HEK293 (cell line): Measurements from ENCODE around the gene PACRG.

Source experiments
- REPIN1 ChIP-seq: fragments of 450-650 bp; formaldehyde crosslinking; IDR thresholded peaks from 2 replicates; pipeline ENCODE4 v1.5.1; 2017; ENCODE audit warnings: missing biosample characterization, missing genetic modification characterization, low read depth
- WT1 ChIP-seq: fragments of 450-650 bp; formaldehyde crosslinking; IDR thresholded peaks from 2 replicates; pipeline ENCODE4 v1.5.1; 2016; ENCODE audit warnings: missing biosample characterization, missing genetic modification characterization
- YY1 ChIP-seq: fragments of 450-650 bp; formaldehyde crosslinking; IDR thresholded peaks from 2 replicates; pipeline ENCODE4 v1.5.1; 2018; ENCODE audit warnings: missing biosample characterization, missing genetic modification characterization
- ZNF664 ChIP-seq: fragments of 450-650 bp; formaldehyde crosslinking; IDR thresholded peaks from 2 replicates; pipeline ENCODE4 v1.5.1; 2016; ENCODE audit warnings: missing biosample characterization, missing genetic modification characterization
- TF ChIP-seq, protein P1 (sequence below): fragments of 450-650 bp; formaldehyde crosslinking; IDR thresholded peaks from 2 replicates; pipeline ENCODE4 v1.5.1; 2016; ENCODE audit warnings: missing biosample characterization, missing genetic modification characterization

DNA sequence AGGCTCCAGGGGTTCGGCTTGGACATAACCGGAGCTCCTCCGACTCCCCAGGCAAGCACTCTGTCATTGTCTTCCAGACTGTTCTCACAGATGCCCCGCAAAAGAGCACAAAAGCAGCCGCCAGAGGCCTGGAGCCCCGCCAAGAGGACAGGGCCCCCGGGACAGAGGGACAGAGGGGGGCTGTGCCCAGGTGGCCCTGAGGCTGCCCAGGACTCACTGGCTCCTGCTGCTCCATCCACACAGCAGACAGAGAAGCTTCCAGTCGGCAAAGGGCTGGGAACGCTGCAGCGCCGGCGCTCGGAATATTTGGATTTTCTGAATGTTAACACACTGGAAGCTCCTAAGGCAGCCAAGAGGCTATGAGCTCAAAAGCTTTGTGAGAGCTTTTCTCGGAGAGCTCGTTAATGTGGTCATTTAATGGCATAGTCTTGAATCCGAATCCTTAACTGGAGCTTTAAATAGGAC, 618.8 kb downstream of the PACRG start:
- TF ChIP-seq, protein P1, sequence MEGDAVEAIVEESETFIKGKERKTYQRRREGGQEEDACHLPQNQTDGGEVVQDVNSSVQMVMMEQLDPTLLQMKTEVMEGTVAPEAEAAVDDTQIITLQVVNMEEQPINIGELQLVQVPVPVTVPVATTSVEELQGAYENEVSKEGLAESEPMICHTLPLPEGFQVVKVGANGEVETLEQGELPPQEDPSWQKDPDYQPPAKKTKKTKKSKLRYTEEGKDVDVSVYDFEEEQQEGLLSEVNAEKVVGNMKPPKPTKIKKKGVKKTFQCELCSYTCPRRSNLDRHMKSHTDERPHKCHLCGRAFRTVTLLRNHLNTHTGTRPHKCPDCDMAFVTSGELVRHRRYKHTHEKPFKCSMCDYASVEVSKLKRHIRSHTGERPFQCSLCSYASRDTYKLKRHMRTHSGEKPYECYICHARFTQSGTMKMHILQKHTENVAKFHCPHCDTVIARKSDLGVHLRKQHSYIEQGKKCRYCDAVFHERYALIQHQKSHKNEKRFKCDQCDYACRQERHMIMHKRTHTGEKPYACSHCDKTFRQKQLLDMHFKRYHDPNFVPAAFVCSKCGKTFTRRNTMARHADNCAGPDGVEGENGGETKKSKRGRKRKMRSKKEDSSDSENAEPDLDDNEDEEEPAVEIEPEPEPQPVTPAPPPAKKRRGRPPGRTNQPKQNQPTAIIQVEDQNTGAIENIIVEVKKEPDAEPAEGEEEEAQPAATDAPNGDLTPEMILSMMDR (tag by site-specific recombination), result no peak
- TF ChIP-seq WT1 (no peak), ZNF664 (tag by site-specific recombination) (no peak), YY1 (tag by site-specific recombination) (no peak), REPIN1 (no peak)
